ENCODE measurements around the gene HSF4. TPM values are rescaled to one million over a fixed set of nuclear protein-coding genes. Genes with fewer than 3 reads are reported as not detected.

Gene HSF4
- total RNA-seq, 1 experiment from 2014 or later = 2.2 TPM

DNA sequence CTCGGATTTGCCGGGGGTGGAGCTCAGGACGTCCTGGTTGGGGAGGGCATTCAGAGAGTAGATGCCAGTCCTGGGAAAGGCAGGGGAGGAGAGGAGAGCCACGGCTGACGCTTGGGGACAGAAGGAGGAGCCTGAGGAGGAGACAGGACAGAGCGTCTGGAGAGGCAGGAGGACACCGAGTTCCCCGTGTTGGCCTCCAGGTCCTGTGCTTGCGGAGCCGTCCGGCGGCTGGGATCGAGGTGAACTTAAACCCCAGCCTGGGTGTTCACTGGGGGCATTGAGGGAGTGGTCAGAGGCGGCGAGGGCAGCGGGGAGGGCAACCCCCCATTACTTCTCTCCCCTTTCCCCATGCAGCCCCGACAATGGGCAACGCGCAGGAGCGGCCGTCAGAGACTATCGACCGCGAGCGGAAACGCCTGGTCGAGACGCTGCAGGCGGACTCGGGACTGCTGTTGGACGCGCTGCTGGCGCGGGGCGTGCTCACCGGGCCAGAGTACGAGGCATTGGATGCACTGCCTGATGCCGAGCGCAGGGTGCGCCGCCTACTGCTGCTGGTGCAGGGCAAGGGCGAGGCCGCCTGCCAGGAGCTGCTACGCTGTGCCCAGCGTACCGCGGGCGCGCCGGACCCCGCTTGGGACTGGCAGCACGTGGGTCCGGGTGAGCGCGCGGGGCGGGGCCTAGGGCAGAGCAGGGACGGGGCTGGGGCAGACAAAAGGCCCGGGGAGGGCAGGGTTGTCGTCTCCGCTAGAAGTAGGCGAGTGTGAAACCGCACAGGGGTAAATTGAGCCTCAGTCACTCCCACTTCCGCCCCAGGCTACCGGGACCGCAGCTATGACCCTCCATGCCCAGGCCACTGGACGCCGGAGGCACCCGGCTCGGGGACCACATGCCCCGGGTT lies 9.5 kb downstream of the HSF4 start (continued):
- TF ChIP-seq MYBL2 (CRISPR knock-in tag; IDR thresholded peaks at IDR 0.05) (peak; percentile 63; the same call in 1 of the 2 replicates), ZNF138 (CRISPR knock-in tag; conservative IDR thresholded peaks at IDR 0.05) (0 out of 2 replicates have a peak, but pooled peaks have one; percentile 29), MLX (CRISPR knock-in tag; IDR thresholded peaks at IDR 0.05) (0 out of 2 replicates have a peak, but pooled peaks have one; percentile 36), ZNF263 (CRISPR knock-in tag; IDR thresholded peaks at IDR 0.05; ENCODE audit: low read depth) (0 out of 2 replicates have a peak, but pooled peaks have one; percentile 17), TEAD4 (CRISPR knock-in tag; IDR thresholded peaks at IDR 0.05) (no peak), ZNF416 (CRISPR knock-in tag; IDR thresholded peaks at IDR 0.05) (no peak), ZNF317 (CRISPR knock-in tag; IDR thresholded peaks at IDR 0.05; ENCODE audit: borderline replicate concordance, low read depth) (no peak), PRRX2 (CRISPR knock-in tag; IDR thresholded peaks at IDR 0.05) (no peak), SMAD3 (CRISPR knock-in tag; IDR thresholded peaks at IDR 0.05; ENCODE audit: borderline replicate concordance) (peak; percentile 84; the same call in 1 of the 2 replicates), E2F1 (CRISPR knock-in tag; IDR thresholded peaks at IDR 0.05) (no peak), ZNF121 (CRISPR knock-in tag; IDR thresholded peaks at IDR 0.05) (peak; percentile 99), MXD4 (CRISPR knock-in tag; IDR thresholded peaks at IDR 0.05; ENCODE audit: borderline replicate concordance) (no peak), OVOL2 (CRISPR knock-in tag; IDR thresholded peaks at IDR 0.05; ENCODE audit: borderline replicate concordance) (no peak), ATF6 (CRISPR knock-in tag; IDR thresholded peaks at IDR 0.05) (no peak), TEAD1 (CRISPR knock-in tag; IDR thresholded peaks at IDR 0.05) (no peak), GABPB1 (CRISPR knock-in tag; IDR thresholded peaks at IDR 0.05) (peak; percentile 56; the same call in 1 of the 2 replicates), HMGA2 (CRISPR knock-in tag; IDR thresholded peaks at IDR 0.05) (no peak), GTF2I (CRISPR knock-in tag; conservative IDR thresholded peaks at IDR 0.05) (no peak), NFATC4 (CRISPR knock-in tag; IDR thresholded peaks at IDR 0.05) (no peak)
- TF ChIP-seq, protein P1, sequence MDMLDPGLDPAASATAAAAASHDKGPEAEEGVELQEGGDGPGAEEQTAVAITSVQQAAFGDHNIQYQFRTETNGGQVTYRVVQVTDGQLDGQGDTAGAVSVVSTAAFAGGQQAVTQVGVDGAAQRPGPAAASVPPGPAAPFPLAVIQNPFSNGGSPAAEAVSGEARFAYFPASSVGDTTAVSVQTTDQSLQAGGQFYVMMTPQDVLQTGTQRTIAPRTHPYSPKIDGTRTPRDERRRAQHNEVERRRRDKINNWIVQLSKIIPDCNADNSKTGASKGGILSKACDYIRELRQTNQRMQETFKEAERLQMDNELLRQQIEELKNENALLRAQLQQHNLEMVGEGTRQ (CRISPR knock-in tag; IDR thresholded peaks at IDR 0.05) = peak; percentile 74
- TF ChIP-seq, protein P2, sequence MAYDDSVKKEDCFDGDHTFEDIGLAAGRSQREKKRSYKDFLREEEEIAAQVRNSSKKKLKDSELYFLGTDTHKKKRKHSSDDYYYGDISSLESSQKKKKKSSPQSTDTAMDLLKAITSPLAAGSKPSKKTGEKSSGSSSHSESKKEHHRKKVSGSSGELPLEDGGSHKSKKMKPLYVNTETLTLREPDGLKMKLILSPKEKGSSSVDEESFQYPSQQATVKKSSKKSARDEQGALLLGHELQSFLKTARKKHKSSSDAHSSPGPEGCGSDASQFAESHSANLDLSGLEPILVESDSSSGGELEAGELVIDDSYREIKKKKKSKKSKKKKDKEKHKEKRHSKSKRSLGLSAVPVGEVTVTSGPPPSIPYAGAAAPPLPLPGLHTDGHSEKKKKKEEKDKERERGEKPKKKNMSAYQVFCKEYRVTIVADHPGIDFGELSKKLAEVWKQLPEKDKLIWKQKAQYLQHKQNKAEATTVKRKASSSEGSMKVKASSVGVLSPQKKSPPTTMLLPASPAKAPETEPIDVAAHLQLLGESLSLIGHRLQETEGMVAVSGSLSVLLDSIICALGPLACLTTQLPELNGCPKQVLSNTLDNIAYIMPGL (CRISPR knock-in tag; IDR thresholded peaks at IDR 0.05) = peak; percentile 86
- TF ChIP-seq, protein P3, sequence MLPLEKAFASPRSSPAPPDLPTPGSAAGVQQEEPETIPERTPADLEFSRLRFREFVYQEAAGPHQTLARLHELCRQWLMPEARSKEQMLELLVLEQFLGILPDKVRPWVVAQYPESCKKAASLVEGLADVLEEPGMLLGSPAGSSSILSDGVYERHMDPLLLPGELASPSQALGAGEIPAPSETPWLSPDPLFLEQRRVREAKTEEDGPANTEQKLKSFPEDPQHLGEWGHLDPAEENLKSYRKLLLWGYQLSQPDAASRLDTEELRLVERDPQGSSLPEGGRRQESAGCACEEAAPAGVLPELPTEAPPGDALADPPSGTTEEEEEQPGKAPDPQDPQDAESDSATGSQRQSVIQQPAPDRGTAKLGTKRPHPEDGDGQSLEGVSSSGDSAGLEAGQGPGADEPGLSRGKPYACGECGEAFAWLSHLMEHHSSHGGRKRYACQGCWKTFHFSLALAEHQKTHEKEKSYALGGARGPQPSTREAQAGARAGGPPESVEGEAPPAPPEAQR (CRISPR knock-in tag; IDR thresholded peaks at IDR 0.05) = no peak
- TF ChIP-seq, protein P4, sequence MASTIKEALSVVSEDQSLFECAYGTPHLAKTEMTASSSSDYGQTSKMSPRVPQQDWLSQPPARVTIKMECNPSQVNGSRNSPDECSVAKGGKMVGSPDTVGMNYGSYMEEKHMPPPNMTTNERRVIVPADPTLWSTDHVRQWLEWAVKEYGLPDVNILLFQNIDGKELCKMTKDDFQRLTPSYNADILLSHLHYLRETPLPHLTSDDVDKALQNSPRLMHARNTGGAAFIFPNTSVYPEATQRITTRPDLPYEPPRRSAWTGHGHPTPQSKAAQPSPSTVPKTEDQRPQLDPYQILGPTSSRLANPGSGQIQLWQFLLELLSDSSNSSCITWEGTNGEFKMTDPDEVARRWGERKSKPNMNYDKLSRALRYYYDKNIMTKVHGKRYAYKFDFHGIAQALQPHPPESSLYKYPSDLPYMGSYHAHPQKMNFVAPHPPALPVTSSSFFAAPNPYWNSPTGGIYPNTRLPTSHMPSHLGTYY (CRISPR knock-in tag; IDR thresholded peaks at IDR 0.05) = no peak
- TF ChIP-seq, protein P5, sequence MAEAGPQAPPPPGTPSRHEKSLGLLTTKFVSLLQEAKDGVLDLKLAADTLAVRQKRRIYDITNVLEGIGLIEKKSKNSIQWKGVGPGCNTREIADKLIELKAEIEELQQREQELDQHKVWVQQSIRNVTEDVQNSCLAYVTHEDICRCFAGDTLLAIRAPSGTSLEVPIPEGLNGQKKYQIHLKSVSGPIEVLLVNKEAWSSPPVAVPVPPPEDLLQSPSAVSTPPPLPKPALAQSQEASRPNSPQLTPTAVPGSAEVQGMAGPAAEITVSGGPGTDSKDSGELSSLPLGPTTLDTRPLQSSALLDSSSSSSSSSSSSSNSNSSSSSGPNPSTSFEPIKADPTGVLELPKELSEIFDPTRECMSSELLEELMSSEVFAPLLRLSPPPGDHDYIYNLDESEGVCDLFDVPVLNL (CRISPR knock-in tag; IDR thresholded peaks at IDR 0.05; ENCODE audit: borderline replicate concordance, low read depth) = no peak
